AG04449 (cell line): Measurements from ENCODE around the gene CDHR4.
A peak's percentile ranks its signal among the peaks of the same experiment; 100 is the strongest.

Experiments
- CTCF ChIA-PET: fragments of 350-600 bp; formaldehyde crosslinking; extraction: SDS; loops from one replicate; lab custom pipeline; 2021; ENCODE audit warnings: antibody characterized with exemption; lab: Yijun Ruan, JAX
- POLR2A ChIA-PET: fragments of 400-600, 350-600 bp; formaldehyde crosslinking; extraction: SDS; loops from one replicate; lab custom pipeline; 2020; ENCODE audit warnings: antibody characterized with exemption, inconsistent platforms; lab: Yijun Ruan, JAX
- DNase-seq: peaks from one replicate; pipeline ENCODE4 v3.0.0-alpha.2; 2010; ENCODE audit warnings: low read depth, low spot score
- H3K4me3 ChIP-seq: 2 replicates; pipeline ENCODE4 v1.5.1; 2011; ENCODE audit warnings: low read depth, mild to moderate bottlenecking, control low read depth, low read length
- TF ChIP-seq, protein P1 (sequence below): IDR thresholded peaks from one replicate; pipeline ENCODE4 v1.5.1; 2011; ENCODE audit warnings: mild to moderate bottlenecking, moderate library complexity, low read length, control low read depth, inconsistent platforms; ENCODE audit not compliant: insufficient read depth; ENCODE audit errors: missing control alignments

Gene CDHR4

DNA sequence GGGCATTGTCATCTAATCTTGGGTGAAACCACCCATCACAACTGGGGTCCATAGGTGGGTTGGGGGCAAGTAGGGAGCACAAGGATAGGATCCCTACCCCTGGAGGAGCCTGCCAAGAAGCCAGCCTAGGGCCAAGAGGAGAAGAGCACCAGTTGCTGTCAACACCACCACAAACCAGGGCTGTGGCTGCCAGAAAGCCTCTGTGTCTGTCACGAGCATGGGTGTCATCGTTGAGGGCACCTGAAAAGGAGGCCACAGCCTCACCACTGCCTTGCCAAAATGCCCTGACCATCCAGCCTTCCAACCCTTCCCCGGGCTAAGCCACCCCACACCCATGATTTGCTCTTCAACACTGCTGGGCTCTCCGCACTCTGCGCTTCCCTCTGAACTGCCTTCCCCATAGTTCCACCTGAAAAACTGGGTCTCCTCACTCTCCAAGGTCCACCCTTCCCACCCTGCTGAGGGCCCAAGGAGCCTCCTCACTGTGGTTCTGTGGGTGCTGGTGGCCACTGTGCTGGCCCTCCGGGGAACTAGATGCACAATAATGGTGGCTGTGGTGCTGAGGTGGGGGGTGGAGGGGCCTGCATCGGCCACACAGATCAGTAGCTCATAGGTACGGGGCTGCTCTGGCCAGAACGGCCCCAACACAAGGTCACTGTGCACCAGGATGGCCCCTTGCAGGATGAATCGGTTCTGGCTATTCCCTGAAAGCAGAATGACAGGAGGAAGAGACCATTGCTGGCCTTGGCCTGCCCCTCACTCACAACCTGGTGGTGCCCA lies 7.1 kb downstream of the CDHR4 start:
- no peak for DNase-seq
- ChIA-PET CTCF (interaction anchor here (6.0 kb wide), 1 partner anchor 9 kb away, joined by 39 read pairs; the partner anchor contains the start of genes CDHR4 and INKA1), POLR2A (no interaction called here)
- TF ChIP-seq, protein P1, sequence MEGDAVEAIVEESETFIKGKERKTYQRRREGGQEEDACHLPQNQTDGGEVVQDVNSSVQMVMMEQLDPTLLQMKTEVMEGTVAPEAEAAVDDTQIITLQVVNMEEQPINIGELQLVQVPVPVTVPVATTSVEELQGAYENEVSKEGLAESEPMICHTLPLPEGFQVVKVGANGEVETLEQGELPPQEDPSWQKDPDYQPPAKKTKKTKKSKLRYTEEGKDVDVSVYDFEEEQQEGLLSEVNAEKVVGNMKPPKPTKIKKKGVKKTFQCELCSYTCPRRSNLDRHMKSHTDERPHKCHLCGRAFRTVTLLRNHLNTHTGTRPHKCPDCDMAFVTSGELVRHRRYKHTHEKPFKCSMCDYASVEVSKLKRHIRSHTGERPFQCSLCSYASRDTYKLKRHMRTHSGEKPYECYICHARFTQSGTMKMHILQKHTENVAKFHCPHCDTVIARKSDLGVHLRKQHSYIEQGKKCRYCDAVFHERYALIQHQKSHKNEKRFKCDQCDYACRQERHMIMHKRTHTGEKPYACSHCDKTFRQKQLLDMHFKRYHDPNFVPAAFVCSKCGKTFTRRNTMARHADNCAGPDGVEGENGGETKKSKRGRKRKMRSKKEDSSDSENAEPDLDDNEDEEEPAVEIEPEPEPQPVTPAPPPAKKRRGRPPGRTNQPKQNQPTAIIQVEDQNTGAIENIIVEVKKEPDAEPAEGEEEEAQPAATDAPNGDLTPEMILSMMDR: no peak
- no peak overlapping the region for H3K4me3 ChIP-seq

DNA sequence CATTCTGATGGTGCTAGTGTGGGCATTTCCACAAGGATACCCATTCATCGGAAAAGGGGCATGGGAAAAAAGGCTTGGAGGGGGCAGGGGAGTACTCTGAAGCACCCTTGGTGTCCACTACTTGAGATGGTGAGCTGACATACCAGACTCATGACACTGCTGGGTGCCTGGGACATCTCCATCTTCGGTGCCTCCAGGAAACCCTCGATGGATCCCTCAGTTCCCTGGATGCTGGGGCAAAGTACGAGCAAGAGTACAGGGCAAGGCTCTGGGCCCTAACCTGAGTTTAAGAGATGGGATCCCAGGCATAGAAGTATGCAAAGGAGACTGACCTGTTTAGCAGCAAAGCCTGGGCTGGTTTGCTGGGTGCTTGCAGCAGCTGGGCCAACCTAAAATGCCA lies 8.1 kb downstream of the CDHR4 start:
- CTCF ChIA-PET: interaction anchor here (6.0 kb wide), 1 partner anchor 10 kb away, joined by 39 read pairs; the partner anchor contains the start of genes CDHR4 and INKA1

DNA sequence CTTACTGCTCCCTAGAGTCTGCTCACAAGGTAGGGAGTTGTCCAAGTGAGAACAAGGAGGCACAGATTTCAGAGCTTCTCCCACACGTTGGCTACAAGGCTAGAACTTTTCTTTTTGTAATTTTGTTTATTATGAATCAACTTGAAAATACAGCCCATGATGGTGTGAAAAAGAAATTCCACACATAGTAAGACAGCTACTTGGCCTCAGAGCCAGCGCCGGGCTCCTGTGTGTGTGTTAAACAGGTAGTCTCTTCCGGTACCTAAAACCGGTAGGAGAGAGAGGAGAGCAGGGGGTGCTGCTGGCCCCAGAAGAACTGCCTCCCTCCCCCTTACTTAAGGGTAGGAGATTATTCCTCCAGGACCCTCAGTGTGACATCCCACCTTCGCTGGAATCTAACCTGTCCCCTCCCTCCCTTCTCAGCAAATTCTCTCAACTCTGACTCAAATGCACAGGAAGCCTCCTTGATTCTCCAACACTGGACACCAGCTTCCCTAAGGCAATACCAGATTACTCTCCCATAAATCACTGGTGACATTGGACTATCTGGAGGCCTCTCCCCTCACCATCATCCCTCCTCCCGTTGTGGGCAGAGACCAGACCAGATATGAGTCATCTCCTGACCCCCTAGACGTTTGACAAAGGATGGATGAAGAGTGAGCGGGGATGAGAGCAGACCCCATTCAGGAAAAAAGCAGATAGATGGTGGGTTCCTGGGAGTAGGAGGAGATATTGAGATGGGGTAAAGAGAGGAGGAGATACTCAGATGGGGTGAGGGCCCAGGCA lies 8.9 kb downstream of the CDHR4 start:
- ChIA-PET CTCF (interaction anchor here (1.3 to 6.0 kb wide), 2 partner anchors 11 to 48 kb away, joined by 4 to 39 read pairs; partner anchors contain the start of genes CDHR4 and INKA1), POLR2A (no interaction called here)
- H3K4me3 ChIP-seq: no peak overlapping the region
- no peak for DNase-seq
- TF ChIP-seq, protein P1: no peak

More for the DNA sequence above, 8.1 kb downstream of the CDHR4 start:
- no peak overlapping the region for H3K4me3 ChIP-seq
- POLR2A ChIA-PET: no interaction called here
- TF ChIP-seq, protein P1: no peak
- DNase-seq: no peak

DNA sequence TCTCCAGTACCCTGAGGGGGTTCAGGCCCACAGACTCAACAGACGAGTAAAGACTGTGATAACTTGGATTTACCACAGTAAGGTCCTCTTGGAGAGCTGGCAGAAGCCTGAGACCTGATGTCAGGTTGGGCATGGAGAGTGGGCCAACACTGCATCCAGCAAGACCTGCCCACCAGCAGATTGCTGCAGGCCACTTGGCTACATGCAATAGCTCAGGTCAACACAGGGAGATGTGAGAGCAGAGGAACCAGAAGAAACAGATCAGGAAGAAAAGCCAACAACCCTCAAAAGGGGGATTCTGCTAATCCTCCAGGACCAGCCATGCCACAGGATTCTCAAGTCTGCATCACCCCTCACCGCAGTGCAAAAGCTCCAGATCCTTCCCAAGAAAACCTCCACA lies 11.6 kb downstream of the CDHR4 start:
- TF ChIP-seq, protein P1: no peak
- no peak overlapping the region for H3K4me3 ChIP-seq
- no peak for DNase-seq
- ChIA-PET CTCF (interaction anchor here (0.8 to 4.0 kb wide), 4 partner anchors 14 to 53 kb away, joined by 3 to 48 read pairs (median 10); partner anchors contain the start of genes CDHR4 and INKA1), POLR2A (no interaction called here)

DNA sequence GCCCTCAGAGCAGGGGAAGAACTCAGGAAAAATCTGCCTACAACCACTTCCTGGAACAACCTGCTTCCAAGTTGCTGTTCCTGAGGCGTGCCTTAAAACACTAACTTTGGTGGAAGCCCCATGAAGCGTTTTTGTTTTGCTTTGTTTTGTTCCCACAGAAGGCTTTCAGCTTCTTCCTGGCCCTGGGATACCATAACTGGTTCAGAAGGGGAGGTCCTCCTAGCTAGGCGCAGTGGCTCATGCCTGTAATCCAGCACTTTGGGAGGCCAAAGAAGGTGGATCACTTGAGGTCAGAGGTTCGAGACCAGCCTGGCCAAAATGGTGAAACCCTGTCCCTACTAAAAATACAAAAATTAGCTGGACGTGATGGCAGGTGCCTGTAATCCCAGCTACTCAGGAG lies 12.1 kb downstream of the CDHR4 start:
- no peak overlapping the region for H3K4me3 ChIP-seq
- TF ChIP-seq, protein P1: no peak
- ChIA-PET POLR2A (interaction anchor here (1.8 kb wide), 1 partner anchor 15 kb away, joined by 8 read pairs; the partner anchor contains the start of gene INKA1), CTCF (interaction anchor here (1.2 to 4.0 kb wide), 4 partner anchors 15 to 84 kb away, joined by 3 to 48 read pairs (median 10); partner anchors contain the start of genes CDHR4 and INKA1)
- DNase-seq: no peak

DNA sequence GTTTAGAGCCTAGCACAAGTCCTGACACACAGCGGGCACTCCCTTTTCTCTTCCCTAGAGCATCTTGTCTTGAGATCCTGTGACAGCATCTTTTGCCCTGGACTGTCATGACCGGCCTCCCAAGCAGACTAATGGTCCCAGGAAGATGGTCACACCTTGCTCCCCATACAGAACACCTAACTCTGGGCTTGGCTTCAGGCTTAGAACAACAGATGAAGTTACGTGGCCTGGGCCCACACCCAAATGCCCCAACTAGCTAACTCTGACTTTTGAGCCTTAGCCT lies 12.6 kb downstream of the CDHR4 start:
- peak overlapping the region; percentile 61 for H3K4me3 ChIP-seq
- TF ChIP-seq, protein P1: no peak
- no peak for DNase-seq
- ChIA-PET POLR2A (interaction anchor here (1.8 kb wide), 1 partner anchor 16 kb away, joined by 8 read pairs; the partner anchor contains the start of gene INKA1), CTCF (interaction anchor here (1.2 to 4.0 kb wide), 4 partner anchors 15 to 84 kb away, joined by 3 to 48 read pairs (median 10); partner anchors contain the start of genes CDHR4 and INKA1)
